ENCODE results near the gene TEPSIN.

TEPSIN gene

GRCh38 chr17:81186203-81186602, 52.7 kb downstream of the TEPSIN start:
- Histone ChIP-seq H4K20me1 (ENCODE audit: insufficient read depth, low read length) (no peaks in the 10 kb centered on the region; the same call in 1 of the 2 replicates), H3K9ac (ENCODE audit: low read depth, low read length) (no peak overlapping the region), H3K4me2 (ENCODE audit: insufficient read depth, low read length) (no peak overlapping the region), H3K4me3 (ENCODE audit: low read depth in 1 of 2, low read length in 2 of 2) (no peak overlapping the region), H3K4me1 (ENCODE audit: insufficient read depth, low read length) (no peaks in the 10 kb centered on the region), H2AFZ (ENCODE audit: low read depth, low read length) (no peak overlapping the region), H3K79me2 (ENCODE audit: insufficient read depth, low read length) (no peaks in the 10 kb centered on the region), H3K27me3 (ENCODE audit: insufficient read depth, low read length, poor library complexity) (no peaks in the 10 kb centered on the region), H3K27ac (ENCODE audit: low read length) (no peak overlapping the region), H3K9me3 (ENCODE audit: insufficient read depth, low read length, severe bottlenecking) (no peaks in the 10 kb centered on the region), H3K36me3 (ENCODE audit: insufficient read depth, low read length) (peaks cover 20% of the 10 kb centered on the region)
- ATAC-seq (ENCODE audit: insufficient read depth, low read depth), result no peak
- TF ChIP-seq CTCF (IDR thresholded peaks at IDR 0.05; ENCODE audit: borderline replicate concordance, extremely low read depth, low read length, poor library complexity, severe bottlenecking), result no peak
- no peak for TF ChIP-seq EZH2 (IDR thresholded peaks at IDR 0.05; ENCODE audit: borderline replicate concordance, low read depth, low read length, severe bottlenecking)
- no peak for DNase-seq

DNA sequence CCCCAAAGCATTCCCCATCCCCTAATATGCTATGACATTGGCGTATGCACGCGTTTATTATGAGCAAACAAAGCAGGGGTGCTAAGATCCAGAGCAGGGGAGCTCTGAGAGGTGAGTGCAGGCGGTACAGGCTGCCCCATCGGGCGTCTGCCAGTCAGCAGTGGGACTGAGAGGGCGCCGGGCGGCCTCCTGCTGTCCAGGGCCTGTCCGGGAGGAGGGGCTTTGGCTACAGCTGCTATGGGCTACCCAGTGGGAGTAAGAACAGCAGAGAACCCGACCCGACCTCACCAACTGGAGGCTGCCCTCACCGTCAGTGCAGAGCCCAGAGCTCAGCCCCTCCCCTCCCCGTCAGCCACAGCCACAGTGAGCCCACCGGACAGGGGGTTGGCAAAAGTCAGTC, 54.3 kb downstream of the TEPSIN start:
- no peak overlapping the region for H3K9ac ChIP-seq (ENCODE audit: low read depth, low read length)
- H2AFZ ChIP-seq (ENCODE audit: low read depth, low read length), result no peak overlapping the region
- no peak overlapping the region for H3K4me2 ChIP-seq (ENCODE audit: insufficient read depth, low read length)
- DNase-seq (no peak), ATAC-seq (ENCODE audit: insufficient read depth, low read depth) (0 out of 3 replicates have a peak, but pooled peaks have one; percentile 13)
- H3K27me3 ChIP-seq (ENCODE audit: insufficient read depth, low read length, poor library complexity), result no peaks in the 10 kb centered on the region
- no peaks in the 10 kb centered on the region for H3K79me2 ChIP-seq (ENCODE audit: insufficient read depth, low read length)
- H3K4me3 ChIP-seq (ENCODE audit: low read depth in 1 of 2, low read length in 2 of 2), result no peak overlapping the region
- peaks cover 7% of the 10 kb centered on the region for H3K36me3 ChIP-seq (ENCODE audit: insufficient read depth, low read length)
- H3K4me1 ChIP-seq (ENCODE audit: insufficient read depth, low read length), result no peaks in the 10 kb centered on the region
- H4K20me1 ChIP-seq (ENCODE audit: insufficient read depth, low read length), result no peaks in the 10 kb centered on the region; the same call in 1 of the 2 replicates
- no peak for TF ChIP-seq EZH2 (IDR thresholded peaks at IDR 0.05; ENCODE audit: borderline replicate concordance, low read depth, low read length, severe bottlenecking)
- no peak for TF ChIP-seq CTCF (IDR thresholded peaks at IDR 0.05; ENCODE audit: borderline replicate concordance, extremely low read depth, low read length, poor library complexity, severe bottlenecking)
- no peak overlapping the region for H3K27ac ChIP-seq (ENCODE audit: low read length)
- no peaks in the 10 kb centered on the region for H3K9me3 ChIP-seq (ENCODE audit: insufficient read depth, low read length, severe bottlenecking)

DNA sequence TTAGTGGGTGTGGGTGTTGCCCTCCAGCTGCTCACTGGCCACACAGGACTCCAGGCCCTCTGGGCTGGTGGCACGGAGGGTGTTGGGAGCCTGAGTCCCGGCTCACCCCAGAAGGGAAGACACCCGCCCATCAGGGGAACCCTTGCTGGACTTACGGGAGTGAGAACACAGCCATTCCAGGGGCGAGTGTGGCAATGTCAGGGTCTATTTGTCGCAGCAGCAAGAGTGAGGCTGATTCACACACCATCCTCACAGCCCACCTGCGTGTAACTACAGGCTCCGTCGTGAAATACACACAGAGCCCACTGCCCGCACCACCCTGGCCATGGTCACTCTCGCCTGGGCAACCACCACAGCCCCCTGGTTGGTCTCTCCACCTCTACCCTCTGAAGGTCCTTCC, 55.0 kb downstream of the TEPSIN start:
- no peak for TF ChIP-seq CTCF (IDR thresholded peaks at IDR 0.05; ENCODE audit: borderline replicate concordance, extremely low read depth, low read length, poor library complexity, severe bottlenecking)
- no peak for TF ChIP-seq EZH2 (IDR thresholded peaks at IDR 0.05; ENCODE audit: borderline replicate concordance, low read depth, low read length, severe bottlenecking)
- DNase-seq, result no peak
- ATAC-seq (ENCODE audit: insufficient read depth, low read depth), result 0 out of 3 replicates have a peak, but pooled peaks have one; percentile 18
- Histone ChIP-seq H3K4me3 (ENCODE audit: low read depth in 1 of 2, low read length in 2 of 2) (no peak overlapping the region), H3K79me2 (ENCODE audit: insufficient read depth, low read length) (no peaks in the 10 kb centered on the region), H2AFZ (ENCODE audit: low read depth, low read length) (no peak overlapping the region), H3K27ac (ENCODE audit: low read length) (no peak overlapping the region), H3K4me2 (ENCODE audit: insufficient read depth, low read length) (no peak overlapping the region), H4K20me1 (ENCODE audit: insufficient read depth, low read length) (no peaks in the 10 kb centered on the region; the same call in 1 of the 2 replicates), H3K9ac (ENCODE audit: low read depth, low read length) (no peak overlapping the region), H3K36me3 (ENCODE audit: insufficient read depth, low read length) (no peaks in the 10 kb centered on the region), H3K4me1 (ENCODE audit: insufficient read depth, low read length) (no peaks in the 10 kb centered on the region), H3K9me3 (ENCODE audit: insufficient read depth, low read length, severe bottlenecking) (no peaks in the 10 kb centered on the region), H3K27me3 (ENCODE audit: insufficient read depth, low read length, poor library complexity) (no peaks in the 10 kb centered on the region)

DNA sequence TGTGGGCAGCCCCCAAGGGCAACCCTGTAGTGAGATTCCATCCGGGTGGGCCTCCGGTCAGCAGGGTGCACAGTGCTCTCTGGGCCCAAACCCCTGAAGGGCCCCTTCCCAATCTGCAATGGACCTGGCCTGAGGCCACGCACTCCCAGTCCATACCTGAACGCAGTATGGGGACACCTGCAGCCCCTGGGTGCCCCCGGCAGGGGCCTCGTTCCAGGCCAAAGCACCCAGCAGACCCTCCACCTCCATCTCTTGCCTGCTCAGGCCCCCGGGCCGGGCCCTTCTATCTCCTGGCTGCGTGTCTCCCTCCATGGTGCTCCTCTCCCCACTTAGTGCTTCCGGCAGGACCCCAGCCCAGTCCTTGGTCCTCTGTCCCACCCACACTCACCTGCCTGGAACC, 55.5 kb downstream of the TEPSIN start:
- H3K9ac ChIP-seq (ENCODE audit: low read depth, low read length), result no peak overlapping the region
- H3K4me1 ChIP-seq (ENCODE audit: insufficient read depth, low read length), result no peaks in the 10 kb centered on the region
- no peaks in the 10 kb centered on the region for H3K36me3 ChIP-seq (ENCODE audit: insufficient read depth, low read length)
- no peak overlapping the region for H3K27ac ChIP-seq (ENCODE audit: low read length)
- TF ChIP-seq CTCF (IDR thresholded peaks at IDR 0.05; ENCODE audit: borderline replicate concordance, extremely low read depth, low read length, poor library complexity, severe bottlenecking), result no peak
- TF ChIP-seq EZH2 (IDR thresholded peaks at IDR 0.05; ENCODE audit: borderline replicate concordance, low read depth, low read length, severe bottlenecking), result no peak
- H3K4me2 ChIP-seq (ENCODE audit: insufficient read depth, low read length), result no peak overlapping the region
- H3K4me3 ChIP-seq (ENCODE audit: low read depth in 1 of 2, low read length in 2 of 2), result no peak overlapping the region
- no peak overlapping the region for H2AFZ ChIP-seq (ENCODE audit: low read depth, low read length)
- H3K79me2 ChIP-seq (ENCODE audit: insufficient read depth, low read length), result no peaks in the 10 kb centered on the region
- ATAC-seq (ENCODE audit: insufficient read depth, low read depth) (no peak), DNase-seq (no peak)
- H4K20me1 ChIP-seq (ENCODE audit: insufficient read depth, low read length), result no peaks in the 10 kb centered on the region; the same call in 1 of the 2 replicates
- H3K27me3 ChIP-seq (ENCODE audit: insufficient read depth, low read length, poor library complexity), result no peaks in the 10 kb centered on the region
- H3K9me3 ChIP-seq (ENCODE audit: insufficient read depth, low read length, severe bottlenecking), result no peaks in the 10 kb centered on the region

Measured in DND-41 (cell line).